Lung (tissue), 12 donors: ENCODE results near the gene HAUS5. TPM values are rescaled to one million over a fixed set of nuclear protein-coding genes. Genes with fewer than 3 reads are reported as not detected.

Source experiments
- ATAC-seq: fragments of 200-7000 bp; cut with Tn5 transposase; one replicate; pipeline ENCODE4 v1.9.1; 2020; ENCODE audit warnings: moderate number of reproducible peaks; ENCODE audit not compliant: insufficient read depth, low FRiP score
- DNase-seq, 3 donors: peaks; one replicate each; pipeline ENCODE4 v3.0.0-alpha.2; 2013 to 2017
- H3K27ac ChIP-seq, 2 donors: one replicate each; pipeline ENCODE4 v1.5.1; 2013; ENCODE audit warnings: mild to moderate bottlenecking in 2 of 2, moderate library complexity in 2 of 2, control low read depth in 1 of 2, inconsistent platforms in 1 of 2, low read depth in 1 of 2, low read length in 1 of 2
- H3K27me3 ChIP-seq, 3 donors: one replicate each; pipeline ENCODE4 v1.5.1; 2013; ENCODE audit warnings: low read length in 2 of 3; ENCODE audit not compliant: control insufficient read depth in 3 of 3, insufficient read depth in 3 of 3
- H3K36me3 ChIP-seq, 4 donors: one replicate each; pipeline ENCODE4 v1.5.1; 2013; ENCODE audit warnings: low read length in 4 of 4, mild to moderate bottlenecking in 1 of 4, moderate library complexity in 1 of 4; ENCODE audit not compliant: control insufficient read depth in 4 of 4, insufficient read depth in 4 of 4
- H3K4me1 ChIP-seq, 5 donors: one replicate each; pipeline ENCODE4 v1.5.1; 2013; ENCODE audit warnings: low read length in 5 of 5, mild to moderate bottlenecking in 2 of 5, moderate library complexity in 1 of 5; ENCODE audit not compliant: control insufficient read depth in 5 of 5, insufficient read depth in 5 of 5
- H3K4me3 ChIP-seq: one replicate; pipeline ENCODE4 v1.5.1; 2013; ENCODE audit warnings: mild to moderate bottlenecking, control low read depth, moderate library complexity
- H3K9ac ChIP-seq, 2 donors: one replicate each; pipeline ENCODE4 v1.5.1; 2013; ENCODE audit warnings: low read length in 2 of 2, control low read depth in 1 of 2; ENCODE audit not compliant: insufficient read depth in 1 of 2
- H3K9me3 ChIP-seq, 4 donors: one replicate each; pipeline ENCODE4 v1.5.1; 2013; ENCODE audit warnings: low read length in 3 of 4, mild to moderate bottlenecking in 1 of 4, moderate library complexity in 1 of 4; ENCODE audit not compliant: control insufficient read depth in 4 of 4, insufficient read depth in 3 of 4
- CTCF ChIP-seq: IDR thresholded peaks from 2 replicates; pipeline ENCODE4 v1.5.1; 2012; ENCODE audit warnings: mild to moderate bottlenecking; ENCODE audit errors: control extremely low read depth, extremely low read depth
- WGBS, 2 donors: extraction: QIAGEN DNeasy Blood & Tissue Kit; methylation state at CpG; one replicate each; pipeline ENCODE4 v1.1.7; 2013; 5-methylcytosine and 5-hydroxymethylcytosine counted together
- polyA plus RNA-seq, 2 donors: library from polyadenylated mRNA; stranded (reverse); fragments of 200-250 nt; gene quantifications; one replicate each; pipeline ENCODE4 v1.2.1, GENCODE V29; 2013
- total RNA-seq, 2 donors: library from RNA; depleted of rRNA in 1 of 2; stranded (reverse); fragments of >200 nt in 1 of 2; gene quantifications; one replicate each; pipeline ENCODE4 v1.2.1, GENCODE V29; 2014 to 2021
- donor health status: control.
- donor health status: control.
- donor health status: Bipolar disorder and iron deficiency.
- donor health status: healthy.
- donor health status: DM: yes; HTN: yes; CAD: no.

The HAUS5 gene
- total and polyA plus RNA-seq, 4 donors: 6.0 to 16.5 (median 14.8) TPM

- Histone ChIP-seq H3K27me3 (peaks cover 0 to 23% (median 8%) of the 10 kb centered on the region in 3 donors), H3K36me3 (peaks cover 0 to 3% (median 0%) of the 10 kb centered on the region in 4 donors), H3K4me3 (no peak overlapping the region), H3K4me1 (peaks cover 0 to 4% (median 0%) of the 10 kb centered on the region in 5 donors), H3K9me3 (no peaks in the 10 kb centered on the region), H3K27ac (no peak overlapping the region), H3K9ac (no peak overlapping the region)
- TF ChIP-seq CTCF: no peak
- 72 to 81% methylated on average over 6 of the region's 6 CpGs for WGBS, 2 donors
- ATAC-seq: no peak
- DNase-seq: no peak
These were observed 57.0 kb downstream of the HAUS5 start for GRCh38 chr19:35669566-35669965.

GRCh38 chr19:35669974-35670373, 57.4 kb downstream of the HAUS5 start:
- Histone ChIP-seq H3K4me3 (no peak overlapping the region), H3K36me3 (peaks cover 0 to 3% (median 0%) of the 10 kb centered on the region in 4 donors), H3K27ac (no peak overlapping the region), H3K9ac (no peak overlapping the region), H3K9me3 (no peaks in the 10 kb centered on the region), H3K4me1 (peaks cover 0 to 4% (median 0%) of the 10 kb centered on the region in 5 donors), H3K27me3 (peaks cover 0 to 24% (median 8%) of the 10 kb centered on the region in 3 donors)
- no peak for DNase-seq
- WGBS, 2 donors: 62 to 68% methylated on average over 4 of the region's 4 CpGs
- no peak for TF ChIP-seq CTCF
- no peak for ATAC-seq

- Histone ChIP-seq H3K36me3 (peaks cover 0 to under 1% (median 0%) of the 10 kb centered on the region in 4 donors), H3K27me3 (peaks cover 0 to 24% (median 8%) of the 10 kb centered on the region in 3 donors), H3K4me1 (peaks cover 0 to 4% (median 0%) of the 10 kb centered on the region in 5 donors), H3K9ac (no peak overlapping the region), H3K9me3 (no peaks in the 10 kb centered on the region), H3K27ac (no peak overlapping the region), H3K4me3 (no peak overlapping the region)
- no peak for ATAC-seq
- no peak for TF ChIP-seq CTCF
- WGBS, 2 donors: 70 to 77% methylated on average over 1 of the region's 1 CpG
- no peak for DNase-seq
These were observed 58.2 kb downstream of the HAUS5 start for GRCh38 chr19:35670686-35671085.

- Histone ChIP-seq H3K9me3 (no peaks in the 10 kb centered on the region), H3K36me3 (no peaks in the 10 kb centered on the region), H3K9ac (no peak overlapping the region), H3K27ac (no peak overlapping the region), H3K4me3 (no peak overlapping the region), H3K27me3 (peaks cover 0 to 24% (median 8%) of the 10 kb centered on the region in 3 donors), H3K4me1 (peaks cover 0 to 4% (median 0%) of the 10 kb centered on the region in 5 donors)
- ATAC-seq (no peak), DNase-seq (no peak)
- WGBS, 2 donors: 38 to 45% methylated on average over 3 of the region's 3 CpGs
- no peak for TF ChIP-seq CTCF
These were observed 59.3 kb downstream of the HAUS5 start for GRCh38 chr19:35671818-35672217.
